Measurements from ENCODE around the gene BCAT1.

The BCAT1 gene

GRCh38 chr12:24903329-24904088, 45.4 kb downstream of the BCAT1 start:
- Histone ChIP-seq H3K4me2 (ENCODE audit: insufficient read depth, low read length) (peak overlapping the region; percentile 62), H2AFZ (ENCODE audit: low read depth, low read length) (no peak overlapping the region), H3K79me2 (ENCODE audit: insufficient read depth, low read length) (peaks cover 53% of the 10 kb centered on the region), H3K9me3 (ENCODE audit: insufficient read depth, low read length, severe bottlenecking) (no peaks in the 10 kb centered on the region), H3K9ac (ENCODE audit: low read depth, low read length) (peak overlapping the region; percentile 26; the same call in 1 of the 2 replicates), H3K27me3 (ENCODE audit: insufficient read depth, low read length, poor library complexity) (no peaks in the 10 kb centered on the region), H4K20me1 (ENCODE audit: insufficient read depth, low read length) (no peaks in the 10 kb centered on the region; the same call in 1 of the 2 replicates), H3K27ac (ENCODE audit: low read length) (no peak overlapping the region), H3K36me3 (ENCODE audit: insufficient read depth, low read length) (peaks cover 11% of the 10 kb centered on the region; the same call in 1 of the 2 replicates), H3K4me3 (ENCODE audit: low read depth in 1 of 2, low read length in 2 of 2) (peak overlapping the region in 1 of 2 experiments; percentile 51; a peak in 2 of 4 replicates), H3K4me1 (ENCODE audit: insufficient read depth, low read length) (peaks cover 21% of the 10 kb centered on the region)
- no peak for DNase-seq
- TF ChIP-seq CTCF (IDR thresholded peaks at IDR 0.05; ENCODE audit: borderline replicate concordance, extremely low read depth, low read length, poor library complexity, severe bottlenecking): no peak
- no peak for TF ChIP-seq EZH2 (IDR thresholded peaks at IDR 0.05; ENCODE audit: borderline replicate concordance, low read depth, low read length, severe bottlenecking)
- ATAC-seq (ENCODE audit: insufficient read depth, low read depth): peak; percentile 10; the same call in 1 of the 3 replicates

- TF ChIP-seq EZH2 (IDR thresholded peaks at IDR 0.05; ENCODE audit: borderline replicate concordance, low read depth, low read length, severe bottlenecking) (no peak), CTCF (IDR thresholded peaks at IDR 0.05; ENCODE audit: borderline replicate concordance, extremely low read depth, low read length, poor library complexity, severe bottlenecking) (no peak)
- H3K27ac ChIP-seq (ENCODE audit: low read length): no peak overlapping the region
- H3K79me2 ChIP-seq (ENCODE audit: insufficient read depth, low read length): peaks cover 50% of the 10 kb centered on the region
- H4K20me1 ChIP-seq (ENCODE audit: insufficient read depth, low read length): no peaks in the 10 kb centered on the region; the same call in 1 of the 2 replicates
- H3K4me1 ChIP-seq (ENCODE audit: insufficient read depth, low read length): peaks cover 21% of the 10 kb centered on the region
- H3K36me3 ChIP-seq (ENCODE audit: insufficient read depth, low read length): peaks cover 11% of the 10 kb centered on the region; the same call in 1 of the 2 replicates
- H3K4me3 ChIP-seq (ENCODE audit: low read depth in 1 of 2, low read length in 2 of 2): peak overlapping the region in 1 of 2 experiments; percentile 51; a peak in 3 of 4 replicates
- H2AFZ ChIP-seq (ENCODE audit: low read depth, low read length): peak overlapping the region; percentile 36
- H3K9ac ChIP-seq (ENCODE audit: low read depth, low read length): peak overlapping the region; percentile 26; the same call in 1 of the 2 replicates
- peak; percentile 59 for ATAC-seq (ENCODE audit: insufficient read depth, low read depth)
- peak overlapping the region; percentile 62 for H3K4me2 ChIP-seq (ENCODE audit: insufficient read depth, low read length)
- no peaks in the 10 kb centered on the region for H3K9me3 ChIP-seq (ENCODE audit: insufficient read depth, low read length, severe bottlenecking)
- H3K27me3 ChIP-seq (ENCODE audit: insufficient read depth, low read length, poor library complexity): no peaks in the 10 kb centered on the region
- DNase-seq: peak; percentile 55
Measured at GRCh38 chr12:24902511-24903328, 46.2 kb downstream of the BCAT1 start.

GRCh38 chr12:24901576-24902461, 47.1 kb downstream of the BCAT1 start:
- Histone ChIP-seq H3K9me3 (ENCODE audit: insufficient read depth, low read length, severe bottlenecking) (no peaks in the 10 kb centered on the region), H3K27ac (ENCODE audit: low read length) (peak overlapping the region; percentile 3; the same call in 1 of the 2 replicates), H3K36me3 (ENCODE audit: insufficient read depth, low read length) (peaks cover 11% of the 10 kb centered on the region; the same call in 1 of the 2 replicates), H4K20me1 (ENCODE audit: insufficient read depth, low read length) (no peaks in the 10 kb centered on the region; the same call in 1 of the 2 replicates), H3K27me3 (ENCODE audit: insufficient read depth, low read length, poor library complexity) (no peaks in the 10 kb centered on the region), H3K4me3 (ENCODE audit: low read depth in 1 of 2, low read length in 2 of 2) (peak overlapping the region in 1 of 2 experiments; percentile 51; a peak in 1 of 4 replicates), H3K79me2 (ENCODE audit: insufficient read depth, low read length) (peaks cover 48% of the 10 kb centered on the region), H3K9ac (ENCODE audit: low read depth, low read length) (peak overlapping the region; percentile 26; the same call in 1 of the 2 replicates), H3K4me1 (ENCODE audit: insufficient read depth, low read length) (peaks cover 21% of the 10 kb centered on the region), H3K4me2 (ENCODE audit: insufficient read depth, low read length) (peak overlapping the region; percentile 62), H2AFZ (ENCODE audit: low read depth, low read length) (no peak overlapping the region)
- DNase-seq: peak; percentile 33
- TF ChIP-seq CTCF (IDR thresholded peaks at IDR 0.05; ENCODE audit: borderline replicate concordance, extremely low read depth, low read length, poor library complexity, severe bottlenecking): no peak
- TF ChIP-seq EZH2 (IDR thresholded peaks at IDR 0.05; ENCODE audit: borderline replicate concordance, low read depth, low read length, severe bottlenecking): no peak
- ATAC-seq (ENCODE audit: insufficient read depth, low read depth): peak; percentile 17

Measured in DND-41 (cell line).